Endometrium (tissue), 2 donors: ENCODE measurements around the gene TRAPPC5.
"Not testable (repeated sequence)": the region's sequence is repeated elsewhere in the genome, so short reads cannot be mapped to it uniquely, and the experiment has no call there.

ENCODE experiments used
- FAIRE-seq: peaks from 2 replicates; lab custom pipeline; 2012; peaks lifted over from hg19 to GRCh38; lab: Jason Lieb, UNC
- donor health status: control.
- donor health status: control.

TRAPPC5 gene

DNA sequence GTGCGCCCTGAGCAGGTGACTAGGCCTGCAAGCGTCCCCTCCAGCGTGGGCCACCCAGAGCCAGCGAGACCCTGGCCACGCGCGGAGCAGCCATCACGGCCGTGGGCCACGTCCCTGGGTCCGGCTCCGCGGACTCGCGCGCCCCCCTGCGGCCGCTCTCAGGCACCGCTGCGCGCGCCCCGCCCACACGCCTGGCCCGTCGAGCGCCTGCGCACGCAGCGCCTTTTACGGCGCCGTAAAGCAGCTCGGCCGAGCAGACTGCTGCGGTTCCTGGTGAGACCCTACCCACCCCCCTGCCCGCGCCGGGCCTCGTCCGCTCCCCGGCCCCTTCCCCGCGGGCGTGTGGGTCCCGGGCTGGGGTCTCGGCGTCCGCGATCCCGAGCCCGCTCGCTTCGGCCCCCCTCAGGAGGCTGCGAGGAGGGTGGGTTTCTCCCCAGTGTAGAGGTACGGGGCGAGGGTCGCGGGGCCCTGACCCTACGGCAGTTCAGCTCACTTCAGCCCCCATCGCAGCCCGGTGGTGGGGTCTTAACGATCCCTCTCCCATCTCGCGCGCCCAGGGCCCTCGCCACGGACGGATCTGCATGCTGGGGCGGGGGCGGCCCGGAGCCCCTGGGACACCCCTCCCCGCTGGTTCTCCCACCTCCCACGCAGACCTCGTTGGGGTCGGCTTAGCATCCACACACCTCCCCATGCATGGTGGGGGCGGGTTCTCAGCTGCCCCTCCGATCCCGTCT is at the start of gene TRAPPC5:
TRAPPC5 (plus strand) TSS at position 228 of the 734 bp plus-strand sequence. CDS start 1,421 bp downstream, outside the sequence.
- FAIRE-seq: no peak

DNA sequence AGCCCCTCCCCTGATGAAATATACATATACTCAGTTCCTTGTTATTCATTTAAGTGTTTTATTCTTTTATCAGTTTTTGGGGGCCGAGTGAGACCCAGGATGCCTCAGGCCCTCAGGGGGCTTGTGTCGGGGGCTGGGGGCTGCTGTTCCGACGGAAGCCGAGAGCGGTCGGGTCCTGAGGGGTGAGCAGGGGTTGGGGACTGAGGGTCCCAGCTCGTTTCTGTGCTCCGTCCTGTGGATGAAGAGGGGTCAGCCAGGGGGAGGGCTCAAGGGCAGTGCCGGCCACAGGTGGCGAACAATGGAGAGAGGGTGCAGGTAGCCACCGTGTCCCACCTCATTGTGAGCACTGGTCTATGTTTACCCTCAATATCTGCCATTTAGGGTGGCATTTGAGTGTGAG is 49.1 kb upstream of the TRAPPC5 start:
- FAIRE-seq: no peak

DNA sequence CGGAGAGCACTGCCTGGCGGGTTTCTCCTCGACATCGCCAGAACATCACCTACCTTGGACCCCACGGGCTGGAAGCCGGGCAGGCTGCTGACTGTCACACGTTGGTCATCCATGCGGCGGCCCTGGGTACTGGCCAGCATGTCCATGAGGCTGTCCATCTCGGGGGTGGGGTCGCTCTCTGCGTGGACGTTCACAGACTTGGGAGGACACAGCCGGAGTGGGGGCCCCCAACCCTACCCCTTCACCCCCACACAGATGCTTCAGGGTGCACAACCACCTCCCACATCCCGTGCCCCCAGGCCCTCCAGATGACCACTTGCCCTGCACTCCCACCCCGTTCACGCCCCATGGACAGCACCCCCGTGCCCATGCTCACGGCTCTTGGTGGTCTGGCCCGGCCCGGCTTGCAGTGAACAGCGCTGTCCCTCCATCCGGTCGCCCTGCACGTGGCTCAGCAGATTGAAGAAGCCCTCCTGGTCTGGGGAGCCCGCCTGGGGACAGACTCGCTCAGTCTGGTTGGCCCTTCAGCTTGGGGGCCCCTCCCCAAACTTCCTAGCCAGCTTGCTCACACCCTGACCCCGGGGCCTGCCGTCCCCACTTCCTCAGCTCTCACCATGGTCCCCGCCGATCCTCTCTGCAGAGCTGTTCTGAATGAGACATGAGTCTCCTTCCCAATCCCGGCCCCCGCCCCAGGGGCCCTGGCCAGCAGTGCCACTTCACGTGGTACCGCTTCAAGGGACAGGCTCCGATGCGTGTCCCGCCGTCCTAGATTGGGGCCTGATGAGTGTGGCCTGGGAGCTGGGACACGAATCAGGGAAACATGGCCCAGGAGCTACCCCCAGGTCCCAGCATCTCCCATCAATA is 48.1 kb upstream of the TRAPPC5 start:
- FAIRE-seq: no peak

- FAIRE-seq: no peak
These were observed 46.9 kb upstream of the TRAPPC5 start, which contains the start of gene PCP2 for GRCh38 chr19:7633698-7634097. Gene PCP2 (minus strand): TSS chr19:7633719. CDS start chr19:7633457, 262 bp downstream.

DNA sequence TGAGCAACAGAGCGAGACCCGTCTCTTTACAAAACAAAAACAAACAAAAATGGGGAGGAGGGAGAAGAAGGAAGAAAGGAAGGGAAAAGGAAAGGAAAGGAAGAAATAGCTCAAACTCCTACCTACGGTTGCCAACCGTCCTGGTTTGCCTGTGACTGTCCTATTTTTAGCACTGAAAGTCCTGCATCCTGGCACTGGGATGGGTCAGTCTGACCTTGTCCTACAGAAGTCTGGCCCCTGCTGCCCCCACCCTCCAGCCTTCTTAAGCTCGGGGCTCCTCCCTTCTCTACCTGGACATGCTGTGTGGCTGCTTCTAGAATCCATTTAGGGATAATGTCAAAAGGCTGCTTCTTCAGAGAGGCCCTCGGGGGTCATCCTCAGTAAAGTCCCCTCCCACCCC is 45.0 kb upstream of the TRAPPC5 start:
- no peak for FAIRE-seq

GRCh38 chr19:7636317-7636690 is 44.3 kb upstream of the TRAPPC5 start:
- FAIRE-seq: no peak

GRCh38 chr19:7636691-7637373 is 43.8 kb upstream of the TRAPPC5 start, which contains the start of gene STXBP2:
Gene STXBP2 (plus strand): TSS chr19:7637110. CDS start chr19:7637150, 40 bp downstream.
- no peak for FAIRE-seq

DNA sequence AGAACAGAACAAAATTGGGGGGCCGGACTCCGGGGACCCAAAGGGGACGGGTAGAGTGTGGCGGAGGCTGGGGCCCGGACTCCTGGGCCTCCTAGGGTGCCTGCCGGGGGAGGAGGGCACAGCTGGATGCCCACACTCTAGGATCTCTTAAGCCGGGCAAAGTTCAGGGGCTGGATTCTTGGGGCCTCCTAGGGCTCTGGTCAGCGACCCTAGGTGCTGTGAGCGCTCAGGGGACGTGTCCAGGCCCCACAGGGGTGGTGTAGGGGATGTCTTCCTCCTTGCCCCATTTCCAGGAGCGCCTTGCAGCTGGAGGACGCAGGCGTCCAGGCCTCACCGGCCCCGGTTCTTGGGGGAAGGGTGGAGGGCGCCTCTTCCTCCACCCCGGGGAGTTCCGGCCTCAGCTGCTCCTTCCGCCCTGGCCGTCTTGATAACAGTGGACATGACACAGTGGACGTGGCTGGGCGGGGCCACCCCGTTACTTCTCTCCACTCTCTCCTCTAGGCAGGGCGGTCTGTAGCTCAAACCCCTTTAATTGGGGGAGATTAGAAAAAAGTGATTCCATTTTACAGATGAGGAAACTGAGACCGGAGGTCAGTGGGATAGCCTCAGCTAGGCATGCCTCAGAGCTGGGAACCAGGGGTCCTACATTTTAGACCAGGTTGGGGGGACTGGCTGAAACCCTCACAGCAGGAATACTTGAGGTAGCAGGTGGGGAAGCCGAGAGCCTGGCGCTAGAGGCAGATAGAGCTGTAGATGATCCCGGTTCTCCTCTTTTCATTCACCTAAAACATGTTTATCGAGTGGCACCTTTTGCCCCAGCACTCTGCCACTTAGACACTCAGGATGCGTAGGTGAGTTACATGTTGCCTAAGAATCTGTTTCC is 43.0 kb upstream of the TRAPPC5 start:
- no peak for FAIRE-seq

- no peak for FAIRE-seq
These were observed 41.7 kb upstream of the TRAPPC5 start for GRCh38 chr19:7638802-7639465.

GRCh38 chr19:7639863-7640348 is 40.7 kb upstream of the TRAPPC5 start:
- no peak for FAIRE-seq

DNA sequence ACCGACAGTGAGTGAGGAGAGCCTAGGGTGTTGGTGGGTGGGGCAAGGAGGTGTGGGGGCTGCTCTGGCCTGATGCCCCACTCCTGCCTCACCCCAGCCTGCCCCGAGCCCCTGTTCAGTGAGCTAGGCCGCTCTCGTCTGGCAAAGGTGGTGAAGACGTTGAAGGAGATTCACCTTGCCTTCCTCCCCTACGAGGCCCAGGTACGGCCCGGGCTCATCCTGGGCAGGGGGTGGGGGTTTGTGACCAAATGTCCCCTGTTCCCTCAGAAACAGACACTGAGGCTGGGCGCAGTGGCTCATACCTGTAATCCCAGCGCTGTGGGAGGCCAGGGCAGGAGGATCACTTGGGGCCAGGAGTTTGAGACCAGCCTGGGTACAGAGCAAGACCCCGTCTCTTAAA is 39.8 kb upstream of the TRAPPC5 start:
- FAIRE-seq: no peak

DNA sequence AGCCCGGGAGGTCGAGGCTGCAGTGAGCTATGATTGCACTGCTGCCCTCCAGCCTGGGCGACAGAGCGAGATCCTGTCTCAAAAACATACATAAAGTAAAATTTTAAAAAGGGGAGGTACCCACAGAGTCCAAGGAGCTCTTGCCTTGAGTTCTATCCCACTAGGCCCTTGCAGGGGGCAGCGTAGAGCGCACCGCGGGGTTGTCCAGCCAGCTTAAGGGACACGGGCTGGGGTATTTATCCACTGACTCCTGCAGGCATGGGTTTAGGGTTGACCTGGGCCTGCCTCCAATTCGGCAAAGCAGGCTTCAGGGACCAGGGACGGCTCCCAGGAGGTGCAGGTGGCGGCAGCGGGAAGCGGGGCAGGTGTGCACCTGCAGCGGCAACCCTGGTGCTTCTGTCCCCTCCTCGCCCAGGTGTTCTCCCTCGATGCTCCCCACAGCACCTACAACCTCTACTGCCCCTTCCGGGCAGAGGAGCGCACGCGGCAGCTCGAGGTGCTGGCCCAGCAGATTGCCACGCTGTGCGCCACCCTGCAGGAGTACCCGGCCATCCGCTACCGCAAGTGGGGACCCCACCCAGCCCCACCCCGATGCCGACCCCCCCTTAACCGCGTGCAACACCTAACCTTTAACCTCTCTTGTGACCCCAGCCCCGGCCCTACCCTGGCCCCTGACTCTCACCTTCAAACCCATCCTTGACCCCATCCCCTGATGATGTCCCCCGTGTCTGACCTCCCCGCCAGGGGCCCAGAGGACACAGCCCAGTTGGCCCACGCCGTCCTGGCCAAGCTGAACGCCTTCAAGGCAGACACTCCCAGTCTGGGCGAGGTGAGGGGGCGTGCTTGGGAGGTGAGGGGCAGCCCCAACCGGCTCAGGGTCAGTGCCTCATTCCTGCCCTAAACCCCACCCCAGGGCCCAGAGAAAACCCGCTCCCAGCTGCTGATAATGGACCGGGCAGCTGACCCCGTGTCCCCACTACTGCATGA is 39.0 kb upstream of the TRAPPC5 start:
- no peak for FAIRE-seq

DNA sequence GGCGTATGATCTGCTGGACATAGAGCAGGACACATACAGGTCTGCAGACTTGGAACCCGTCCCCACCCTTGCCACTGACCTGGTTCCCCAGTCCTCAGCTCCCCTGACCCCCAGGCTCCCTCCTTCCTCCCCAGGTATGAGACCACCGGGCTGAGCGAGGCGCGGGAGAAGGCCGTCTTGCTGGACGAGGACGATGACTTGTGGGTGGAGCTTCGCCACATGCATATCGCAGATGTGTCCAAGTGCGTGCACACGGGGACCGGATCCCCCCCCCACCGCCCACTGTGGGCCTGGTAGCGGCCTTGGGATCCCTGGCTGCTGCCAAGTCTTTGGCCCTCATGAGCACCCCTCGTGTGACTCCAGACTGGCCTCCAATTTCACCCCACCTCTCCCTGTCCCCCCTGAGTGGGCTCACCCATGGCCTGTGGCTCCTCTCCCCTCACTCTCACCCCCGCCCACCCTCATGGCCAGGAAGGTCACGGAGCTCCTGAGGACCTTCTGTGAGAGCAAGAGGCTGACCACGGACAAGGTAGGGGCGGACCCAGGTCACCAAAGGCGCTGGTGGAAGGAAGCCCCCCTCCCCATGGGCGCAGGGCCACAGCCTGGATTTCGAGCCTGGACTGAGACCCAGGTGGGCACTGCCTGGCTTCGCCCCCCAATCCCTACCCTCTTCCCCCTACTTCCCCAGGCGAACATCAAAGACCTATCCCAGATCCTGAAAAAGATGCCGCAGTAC is 38.2 kb upstream of the TRAPPC5 start:
- FAIRE-seq: no peak

- FAIRE-seq: no peak
These were observed 37.6 kb upstream of the TRAPPC5 start for GRCh38 chr19:7643031-7643415.

DNA sequence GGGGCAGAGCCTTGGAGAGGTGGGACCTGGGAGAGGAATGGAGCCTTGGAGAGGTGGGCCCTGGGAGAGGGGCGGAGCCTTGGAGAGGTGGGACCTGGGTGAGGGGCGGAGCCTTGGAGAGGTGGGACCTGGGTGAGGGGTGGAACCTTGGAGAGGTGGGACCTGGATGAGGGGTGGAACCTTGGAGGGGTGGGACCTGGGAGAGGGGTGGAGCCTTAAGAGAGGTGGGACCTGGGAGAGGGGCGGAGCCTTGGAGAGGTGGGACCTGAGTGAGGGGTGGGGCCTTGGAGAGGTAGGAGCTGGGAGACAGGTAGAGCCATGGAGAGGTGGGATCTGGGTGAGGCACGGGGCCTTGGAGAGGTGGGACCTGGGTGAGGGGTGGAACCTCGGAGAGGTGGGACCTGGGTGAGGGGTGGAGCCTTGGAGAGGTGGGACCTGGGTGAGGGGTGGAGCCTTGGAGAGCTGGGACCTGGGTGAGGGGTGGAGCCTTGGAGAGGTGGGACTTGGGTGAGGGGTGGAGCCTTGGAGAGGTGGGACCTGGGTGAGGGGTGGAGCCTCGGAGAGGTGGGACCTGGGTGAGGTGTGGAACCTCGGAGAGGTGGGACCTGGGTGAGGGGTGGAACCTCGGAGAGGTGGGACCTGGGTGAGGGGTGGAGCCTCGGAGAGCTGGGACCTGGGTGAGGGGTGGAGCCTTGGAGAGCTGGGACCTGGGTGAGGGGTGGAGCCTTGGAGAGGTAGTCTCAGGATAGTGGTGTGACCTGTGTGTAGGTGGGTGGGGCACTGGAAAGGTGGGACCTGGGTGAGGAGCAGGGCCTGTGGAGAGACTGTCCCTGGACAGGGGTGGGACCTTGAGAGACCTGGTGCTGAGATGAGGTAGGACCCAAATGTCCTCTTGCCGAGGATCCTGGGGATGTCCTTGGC is 36.7 kb upstream of the TRAPPC5 start:
- not testable (repeated sequence) for FAIRE-seq

DNA sequence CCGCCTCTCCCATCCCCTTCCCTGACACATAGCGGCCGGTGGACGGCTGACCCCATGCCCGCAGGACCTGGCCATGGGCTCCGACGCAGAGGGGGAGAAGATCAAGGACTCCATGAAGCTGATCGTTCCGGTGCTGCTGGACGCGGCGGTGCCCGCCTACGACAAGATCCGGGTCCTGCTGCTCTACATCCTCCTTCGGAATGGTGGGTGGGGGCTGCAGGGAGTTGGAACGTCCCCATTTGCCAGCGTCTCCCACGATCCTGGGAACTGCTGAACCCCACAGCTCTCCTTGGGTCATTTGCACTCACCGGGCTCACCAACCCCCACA is 36.1 kb upstream of the TRAPPC5 start:
- FAIRE-seq: no peak

DNA sequence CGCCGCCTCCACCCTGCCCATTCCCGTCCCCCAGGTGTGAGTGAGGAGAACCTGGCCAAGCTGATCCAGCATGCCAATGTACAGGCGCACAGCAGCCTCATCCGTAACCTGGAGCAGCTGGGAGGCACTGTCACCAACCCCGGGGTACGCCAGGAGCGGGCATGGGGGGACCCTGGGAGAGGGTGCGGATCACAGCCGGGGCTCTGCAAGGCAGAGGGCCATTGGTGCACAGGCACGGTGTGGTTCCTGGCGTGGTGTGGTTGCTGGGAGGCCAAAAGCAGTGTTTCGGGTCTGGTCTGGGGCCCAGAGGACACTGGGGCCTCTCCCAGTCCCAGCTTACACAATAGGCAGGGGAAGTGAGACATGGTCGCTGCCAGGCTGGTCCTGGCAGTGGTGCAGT is 35.5 kb upstream of the TRAPPC5 start:
- FAIRE-seq: no peak
